ENCODE results near the gene SLC25A22.
A peak's percentile ranks its signal among the peaks of the same experiment; 100 is the strongest.

Gene SLC25A22

GRCh38 chr11:833114-833791 is 35.2 kb upstream of the SLC25A22 start:
- peak overlapping the region; percentile 61 for H3K4me3 ChIP-seq (ENCODE audit: low read depth, low read length)
- no peak for TF ChIP-seq CTCF (IDR thresholded peaks at IDR 0.05; ENCODE audit: insufficient read depth, low read depth, low read length, missing control alignments)
- DNase-seq (ENCODE audit: low read depth): no peak

GRCh38 chr11:832529-833113 is 34.5 kb upstream of the SLC25A22 start, which contains the start of gene CD151:
TSS of gene CD151 (plus strand) at chr11:832952. CDS start at chr11:836070, 3,118 bp downstream.
- TF ChIP-seq CTCF (IDR thresholded peaks at IDR 0.05; ENCODE audit: insufficient read depth, low read depth, low read length, missing control alignments): no peak
- H3K4me3 ChIP-seq (ENCODE audit: low read depth, low read length): peak within 1 kb of the TSS; percentile 61
- DNase-seq (ENCODE audit: low read depth): peak; percentile 68

GRCh38 chr11:831961-832528 is 34.0 kb upstream of the SLC25A22 start:
- TF ChIP-seq CTCF (IDR thresholded peaks at IDR 0.05; ENCODE audit: insufficient read depth, low read depth, low read length, missing control alignments): no peak
- peak overlapping the region; percentile 43 for H3K4me3 ChIP-seq (ENCODE audit: low read depth, low read length)
- DNase-seq (ENCODE audit: low read depth): no peak

DNA sequence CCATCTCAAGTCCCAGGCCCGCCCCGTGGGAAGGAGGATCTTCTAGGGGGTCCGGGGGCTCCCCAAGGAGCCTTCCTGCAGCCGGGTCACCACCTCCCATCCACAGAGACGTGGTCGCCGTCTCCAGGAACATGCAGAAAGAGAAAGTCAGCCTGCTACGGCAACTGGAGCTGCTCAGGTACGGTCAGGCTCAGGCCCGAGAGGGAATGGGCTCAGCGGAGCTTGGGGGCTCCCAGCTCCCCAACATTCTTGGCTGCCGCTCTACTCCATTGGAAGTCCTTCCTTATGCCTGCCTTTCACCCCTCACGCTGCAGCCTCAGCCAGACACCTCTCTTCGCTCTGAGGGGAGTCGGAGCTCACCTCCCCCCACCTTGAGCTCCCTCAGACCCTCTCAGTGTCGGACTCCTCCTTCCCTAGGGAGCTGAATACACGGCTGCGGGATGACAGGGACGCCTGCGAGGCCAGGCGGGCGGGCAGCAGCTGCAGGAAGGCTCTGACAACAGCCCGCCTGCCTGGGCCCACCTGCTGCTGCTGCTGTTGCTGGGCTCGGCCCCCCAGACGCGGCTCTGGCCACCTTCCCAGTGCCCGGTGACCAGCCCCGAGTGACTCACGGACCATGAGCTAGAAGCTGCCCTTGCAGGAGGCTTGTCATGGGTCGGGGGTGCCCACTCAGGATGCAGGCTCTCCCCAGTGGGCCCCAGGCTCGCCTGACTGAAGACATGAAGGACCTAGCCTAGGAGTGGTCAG is 33.2 kb upstream of the SLC25A22 start:
- H3K4me3 ChIP-seq (ENCODE audit: low read depth, low read length): no peak overlapping the region
- DNase-seq (ENCODE audit: low read depth): no peak
- TF ChIP-seq CTCF (IDR thresholded peaks at IDR 0.05; ENCODE audit: insufficient read depth, low read depth, low read length, missing control alignments): no peak

DNA sequence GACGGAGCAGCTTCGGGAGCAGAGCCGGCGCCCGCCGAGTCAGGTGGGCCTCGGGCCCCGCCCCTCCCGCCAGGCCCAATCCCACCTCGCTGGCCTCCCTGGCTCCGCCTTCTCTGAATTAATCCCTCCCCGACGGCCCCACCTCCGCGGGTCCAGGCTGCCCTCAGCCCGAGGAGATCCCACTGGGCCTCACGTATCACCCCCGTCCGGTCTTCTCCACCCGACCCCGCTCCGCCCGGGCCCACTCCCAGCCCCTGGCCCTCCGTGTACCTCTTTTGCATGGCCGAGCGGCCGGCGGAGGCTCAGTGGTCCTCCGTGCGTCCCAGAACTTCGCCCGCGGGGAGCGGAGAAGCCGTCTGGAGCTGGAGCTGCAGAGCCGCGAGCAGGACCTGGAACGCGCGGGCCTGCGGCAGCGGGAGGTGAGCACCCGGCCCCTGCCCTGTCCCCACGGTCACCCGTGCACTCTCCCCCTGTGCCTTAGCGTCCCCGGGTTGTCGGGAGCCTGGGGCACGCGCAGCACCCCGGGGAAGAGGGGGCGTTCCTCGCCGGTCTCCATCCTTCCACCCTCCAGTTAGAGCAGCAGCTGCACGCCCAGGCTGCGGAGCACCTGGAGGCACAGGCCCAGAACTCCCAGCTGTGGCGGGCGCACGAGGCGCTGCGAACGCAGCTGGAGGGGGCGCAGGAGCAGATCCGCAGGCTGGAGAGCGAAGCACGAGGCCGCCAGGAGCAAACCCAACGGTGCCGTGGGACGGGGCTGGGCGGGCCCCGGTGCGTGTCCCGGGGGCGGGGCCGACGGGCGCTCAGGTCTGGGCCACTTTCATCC is 32.4 kb upstream of the SLC25A22 start:
- peak overlapping the region; percentile 16; the same call in 1 of the 2 replicates for H3K4me3 ChIP-seq (ENCODE audit: low read depth, low read length)

More for the DNA sequence above, 32.4 kb upstream of the SLC25A22 start:
- DNase-seq (ENCODE audit: low read depth): peak; percentile 66
- no peak for TF ChIP-seq CTCF (IDR thresholded peaks at IDR 0.05; ENCODE audit: insufficient read depth, low read depth, low read length, missing control alignments)
